OCI-LY7 (cell line): ENCODE measurements around the gene TELO2. TPM values are rescaled to one million over a fixed set of nuclear protein-coding genes. Genes with fewer than 3 reads are reported as not detected.

Experiments
- BruUV-seq: library from RNA; stranded (reverse); fragments of 400-500 nt; replicated peaks from 2 replicates; lab custom pipeline; 2021; lab: Mats Ljungman, UMichigan
- CTCF ChIA-PET: fragments of 300-600 bp; sonication (Branson Sonifier 250); formaldehyde crosslinking; loops from one replicate; lab custom pipeline; 2022; ENCODE audit warnings: antibody characterized with exemption; ENCODE audit not compliant: unreplicated experiment; lab: Charles Lee
- POLR2A ChIA-PET: fragments of 300-600 bp; sonication (Branson Sonifier 250); formaldehyde crosslinking; loops from one replicate; lab custom pipeline; 2022; ENCODE audit warnings: antibody characterized with exemption; lab: Charles Lee
- DNase-seq: peaks from one replicate; pipeline ENCODE4 v3.0.0-alpha.2; 2015; ENCODE audit warnings: low spot score
- H2AFZ ChIP-seq: fragments of 200-600 bp; sonication (generic), shearing (Covaris generic); 2 replicates; pipeline ENCODE4 v1.6.1; 2014; ENCODE audit warnings: mild to moderate bottlenecking, antibody characterized with exemption, low read length, moderate library complexity
- H3K27ac ChIP-seq: fragments of 200-600 bp; sonication (generic); 2 replicates; pipeline ENCODE4 v1.5.1; 2014; ENCODE audit warnings: mixed run types, low read depth, mild to moderate bottlenecking, moderate library complexity, low read length, inconsistent platforms; ENCODE audit not compliant: poor library complexity, severe bottlenecking
- H3K36me3 ChIP-seq: fragments of 200-600 bp; sonication (generic); 2 replicates; pipeline ENCODE4 v1.6.1; 2014; ENCODE audit warnings: mild to moderate bottlenecking, antibody characterized with exemption, low read length, moderate library complexity, mixed read lengths; ENCODE audit not compliant: insufficient read depth
- H3K4me1 ChIP-seq: fragments of 200-600 bp; sonication (generic); 2 replicates; pipeline ENCODE4 v1.5.1; 2014; ENCODE audit warnings: mild to moderate bottlenecking, low read length; ENCODE audit not compliant: insufficient read depth, poor library complexity, severe bottlenecking
- H3K4me2 ChIP-seq: fragments of 200-600 bp; sonication (generic); 2 replicates; pipeline ENCODE4 v1.6.1; 2014; ENCODE audit warnings: mild to moderate bottlenecking, low read length
- H3K4me3 ChIP-seq: fragments of 200-600 bp; sonication (generic); 2 replicates; pipeline ENCODE4 v1.5.1; 2014; ENCODE audit warnings: mild to moderate bottlenecking, low read depth, low read length; ENCODE audit not compliant: poor library complexity, severe bottlenecking
- H3K79me2 ChIP-seq: fragments of 200-600 bp; sonication (generic); 2 replicates; pipeline ENCODE4 v1.6.1; 2016; ENCODE audit warnings: low read depth, mild to moderate bottlenecking, low read length, moderate library complexity, mixed read lengths; ENCODE audit not compliant: insufficient read depth
- H3K9me2 ChIP-seq: fragments of 200-600 bp; sonication (generic); 2 replicates; pipeline ENCODE4 v1.6.1; 2016; ENCODE audit warnings: mild to moderate bottlenecking, low read length, mixed read lengths; ENCODE audit not compliant: insufficient read depth
- H3K9me3 ChIP-seq: fragments of 200-600 bp; sonication (generic); 2 replicates; pipeline ENCODE4 v1.6.1; 2014; ENCODE audit warnings: mild to moderate bottlenecking, mixed run types, low read length, mixed read lengths
- H4K20me1 ChIP-seq: fragments of 200-600 bp; sonication (generic); 2 replicates; pipeline ENCODE4 v1.6.1; 2014; ENCODE audit warnings: mild to moderate bottlenecking, antibody characterized with exemption, low read length, moderate library complexity, mixed read lengths; ENCODE audit not compliant: insufficient read depth
- CTCF ChIP-seq: fragments of 200-600 bp; sonication (generic); conservative IDR thresholded peaks from 2 replicates; pipeline ENCODE4 v1.5.1; 2014; ENCODE audit warnings: mild to moderate bottlenecking, antibody characterized with exemption, low read length, moderate library complexity, mixed read lengths
- EZH2phosphoT487 ChIP-seq: fragments of 200-600 bp; sonication (generic); IDR thresholded peaks from 2 replicates; pipeline ENCODE4 v1.6.1; 2018; ENCODE audit warnings: low read depth, borderline replicate concordance, mild to moderate bottlenecking, mixed run types, antibody characterized with exemption, low read length, moderate library complexity, mixed read lengths
- intact Hi-C: fragments of 100-400 bp; cut with micrococcal nuclease; formaldehyde crosslinking; loops from one replicate; pipeline ENCODE4 v1.10.0; 2022; ENCODE audit not compliant: unreplicated experiment
- total RNA-seq, 2 experiments: library from RNA; depleted of rRNA in 1 of 2; stranded (reverse); fragments of >200 nt in 1 of 2; shearing (Covaris generic) in 1 of 2; gene quantifications; 2 replicates each; pipeline ENCODE4 v1.2.3, GENCODE V29; 2014 to 2022

The TELO2 gene
- total RNA-seq, 2 experiments from 2014 or later = 58.2 to 70.1 TPM

GRCh38 chr16:1554826-1555445, 61.8 kb downstream of the TELO2 start:
- POLR2A ChIA-PET = no interaction called here
- no peak for TF ChIP-seq EZH2phosphoT487
- no peak for TF ChIP-seq CTCF

DNA sequence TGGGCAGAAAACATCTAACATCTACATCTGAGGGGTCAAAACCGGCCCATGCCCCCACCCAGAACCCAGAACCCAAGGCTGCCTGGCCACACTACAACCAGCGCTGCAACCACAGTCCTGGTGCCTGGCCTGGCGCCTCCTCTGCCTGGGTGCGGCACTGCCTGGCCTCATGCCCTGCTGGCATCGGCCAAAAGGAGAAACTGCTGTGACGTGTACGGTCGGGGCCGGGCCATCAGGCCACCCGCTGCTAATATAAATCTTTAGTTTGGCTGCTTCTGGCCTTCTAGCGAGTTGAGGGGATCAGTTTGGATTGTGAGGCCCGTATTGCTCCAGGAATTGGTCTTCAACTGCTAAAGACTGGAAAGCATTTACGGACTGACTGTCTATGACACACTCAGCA, 63.1 kb downstream of the TELO2 start:
- Histone ChIP-seq H3K79me2 (no peaks in the 10 kb centered on the region), H3K4me2 (no peak overlapping the region), H3K9me3 (no peaks in the 10 kb centered on the region), H3K4me1 (no peaks in the 10 kb centered on the region), H3K4me3 (no peak overlapping the region), H4K20me1 (no peaks in the 10 kb centered on the region), H3K27ac (no peak overlapping the region), H3K36me3 (no peaks in the 10 kb centered on the region), H2AFZ (no peak overlapping the region), H3K9me2 (no peaks in the 10 kb centered on the region)
- DNase-seq = no peak
- no TSS peak for BruUV-seq
- POLR2A ChIA-PET = interaction anchor here (0.6 kb wide), 1 partner anchor 456 kb away, joined by 3 read pairs; no protein-coding TSS in a partner anchor
- TF ChIP-seq CTCF (no peak), EZH2phosphoT487 (no peak)
- CTCF ChIA-PET = no interaction called here
- intact Hi-C loops = no loop called here

More at GRCh38 chr16:1554826-1555445, 61.8 kb downstream of the TELO2 start:
- CTCF ChIA-PET = no interaction called here
- Histone ChIP-seq H4K20me1 (no peaks in the 10 kb centered on the region), H3K4me2 (no peak overlapping the region), H3K36me3 (no peaks in the 10 kb centered on the region), H3K4me1 (no peaks in the 10 kb centered on the region), H3K4me3 (no peak overlapping the region), H3K27ac (no peak overlapping the region), H2AFZ (no peak overlapping the region), H3K79me2 (no peaks in the 10 kb centered on the region), H3K9me3 (no peaks in the 10 kb centered on the region), H3K9me2 (no peaks in the 10 kb centered on the region)
- intact Hi-C loops = no loop called here
- BruUV-seq = no TSS peak
- no peak for DNase-seq

DNA sequence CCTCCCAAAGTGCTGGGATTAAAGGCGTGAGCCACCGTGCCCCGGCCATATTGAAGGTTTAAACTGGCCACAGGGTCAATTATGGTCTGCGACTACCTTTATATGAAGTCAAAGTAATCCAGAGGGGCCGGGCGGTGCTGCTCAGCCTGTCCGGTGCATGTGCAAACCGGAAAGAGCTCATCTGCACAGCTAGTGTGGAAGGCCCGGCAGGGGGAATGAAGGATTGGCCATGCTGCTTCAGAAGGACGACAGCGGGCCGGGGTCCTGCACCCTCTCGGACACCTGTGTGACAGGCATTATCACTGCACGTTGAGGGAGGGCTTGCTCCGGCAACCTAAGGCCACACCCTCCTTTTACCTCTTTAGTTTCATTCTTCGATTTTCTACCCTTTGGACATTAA, 63.9 kb downstream of the TELO2 start:
- TF ChIP-seq EZH2phosphoT487 (no peak), CTCF (no peak)
- ChIA-PET CTCF (no interaction called here), POLR2A (no interaction called here)
- Histone ChIP-seq H3K9me2 (no peaks in the 10 kb centered on the region), H4K20me1 (no peaks in the 10 kb centered on the region), H3K4me3 (no peak overlapping the region), H2AFZ (no peak overlapping the region), H3K27ac (no peak overlapping the region), H3K4me1 (no peaks in the 10 kb centered on the region), H3K79me2 (no peaks in the 10 kb centered on the region), H3K9me3 (no peaks in the 10 kb centered on the region), H3K4me2 (no peak overlapping the region), H3K36me3 (no peaks in the 10 kb centered on the region)
- no TSS peak for BruUV-seq
- intact Hi-C loops = no loop called here
- DNase-seq = no peak
